HG02943 (cell line): ENCODE measurements around the gene CNTNAP5.

Source experiments
- ATAC-seq: cut with Tn5 transposase; IDR thresholded peaks from one replicate; pipeline ENCODE4 v1.9.1; 2021; ENCODE audit warnings: mild to moderate bottlenecking, low read depth, moderate library complexity; ENCODE audit not compliant: unreplicated experiment

Gene CNTNAP5

GRCh38 chr2:124585277-124585676 lies 560.2 kb downstream of the CNTNAP5 start:
- ATAC-seq = no peak

- no peak for ATAC-seq
Observed at GRCh38 chr2:124586210-124586609, 561.1 kb downstream of the CNTNAP5 start.

- ATAC-seq = no peak
Observed at GRCh38 chr2:124586835-124587234, 561.7 kb downstream of the CNTNAP5 start.

- no peak for ATAC-seq
Observed at GRCh38 chr2:124589971-124590370, 564.9 kb downstream of the CNTNAP5 start.

GRCh38 chr2:124602759-124603158 lies 577.7 kb downstream of the CNTNAP5 start:
- ATAC-seq = no peak

GRCh38 chr2:124604940-124605339 lies 579.9 kb downstream of the CNTNAP5 start:
- no peak for ATAC-seq

GRCh38 chr2:124607679-124608078 lies 582.6 kb downstream of the CNTNAP5 start:
- no peak for ATAC-seq

GRCh38 chr2:124609667-124610066 lies 584.6 kb downstream of the CNTNAP5 start:
- no peak for ATAC-seq

GRCh38 chr2:124610141-124610540 lies 585.1 kb downstream of the CNTNAP5 start:
- ATAC-seq = no peak

- ATAC-seq = no peak
Observed at GRCh38 chr2:124610866-124611265, 585.8 kb downstream of the CNTNAP5 start.

- ATAC-seq = no peak
Observed at GRCh38 chr2:124623560-124623959, 598.5 kb downstream of the CNTNAP5 start.

- no peak for ATAC-seq
Observed at GRCh38 chr2:124625561-124625960, 600.5 kb downstream of the CNTNAP5 start.

GRCh38 chr2:124626993-124627392 lies 601.9 kb downstream of the CNTNAP5 start:
- no peak for ATAC-seq

GRCh38 chr2:124633812-124634211 lies 608.7 kb downstream of the CNTNAP5 start:
- ATAC-seq = no peak

- ATAC-seq = no peak
Observed at GRCh38 chr2:124639524-124639923, 614.4 kb downstream of the CNTNAP5 start.

GRCh38 chr2:124640221-124640750 lies 615.2 kb downstream of the CNTNAP5 start:
- no peak for ATAC-seq

GRCh38 chr2:124646166-124646815 lies 621.2 kb downstream of the CNTNAP5 start:
- ATAC-seq = no peak

GRCh38 chr2:124647245-124647644 lies 622.2 kb downstream of the CNTNAP5 start:
- no peak for ATAC-seq

GRCh38 chr2:124647663-124648062 lies 622.6 kb downstream of the CNTNAP5 start:
- ATAC-seq = no peak

GRCh38 chr2:124649001-124649400 lies 623.9 kb downstream of the CNTNAP5 start:
- no peak for ATAC-seq

- no peak for ATAC-seq
Observed at GRCh38 chr2:124652099-124652498, 627.0 kb downstream of the CNTNAP5 start.

- no peak for ATAC-seq
Observed at GRCh38 chr2:124658373-124658772, 633.3 kb downstream of the CNTNAP5 start.

- ATAC-seq = no peak
Observed at GRCh38 chr2:124661558-124661957, 636.5 kb downstream of the CNTNAP5 start.
